GM12872 (cell line): Measurements from ENCODE around the gene MYL11.

Source experiments
- CTCF ChIP-seq: IDR thresholded peaks from 3 replicates; pipeline ENCODE4 v1.5.1; 2011; ENCODE audit warnings: low read depth, mild to moderate bottlenecking, low read length, moderate library complexity; ENCODE audit not compliant: insufficient read depth

MYL11 gene

GRCh38 chr16:30379158-30379783 lies 4.7 kb downstream of the MYL11 start:
- no peak for TF ChIP-seq CTCF

GRCh38 chr16:30380072-30380802 lies 5.6 kb downstream of the MYL11 start:
- no peak for TF ChIP-seq CTCF

- no peak for TF ChIP-seq CTCF
Observed at GRCh38 chr16:30380803-30381208, 6.2 kb downstream of the MYL11 start.

- TF ChIP-seq CTCF = no peak
Observed at GRCh38 chr16:30381291-30382041, 6.9 kb downstream of the MYL11 start.

- no peak for TF ChIP-seq CTCF
Observed at GRCh38 chr16:30382111-30382881, 7.7 kb downstream of the MYL11 start, which contains the start of gene SEPTIN1. TSS of gene SEPTIN1 (minus strand) at chr16:30382561. CDS start at chr16:30382542, 19 bp downstream.

- no peak for TF ChIP-seq CTCF
Observed at GRCh38 chr16:30383521-30383920, 8.9 kb downstream of the MYL11 start.
